H1 (cell line): ENCODE measurements around the gene DYNLRB1. TPM values are rescaled to one million over a fixed set of nuclear protein-coding genes. Genes with fewer than 3 reads are reported as not detected.

Experiments used
- CTCF ChIA-PET: fragments of 300-600 bp; sonication (Branson Sonifier 250); formaldehyde crosslinking; loops from one replicate; lab custom pipeline; 2021; ENCODE audit not compliant: partially characterized antibody; lab: Charles Lee
- POLR2A ChIA-PET: fragments of 300-600 bp; sonication (Branson Sonifier 250); formaldehyde crosslinking; loops from one replicate; lab custom pipeline; 2021; ENCODE audit warnings: inconsistent platforms; ENCODE audit not compliant: partially characterized antibody; lab: Charles Lee
- DNase-seq, 2 experiments: peaks; one replicate each; pipeline versions ENCODE4 v3.0.0 to v3.0.0-alpha.2; 2010 to 2022; ENCODE audit warnings: low spot score in 2 of 2, low read depth in 1 of 2, mixed read lengths in 1 of 2
- FAIRE-seq: peaks from 2 replicates; lab custom pipeline; 2011; peaks lifted over from hg19 to GRCh38; lab: Jason Lieb, UNC
- H2AFZ ChIP-seq: 2 replicates; pipeline ENCODE4 v1.8.1; 2012; ENCODE audit warnings: low read length, inconsistent platforms
- H2AK5ac ChIP-seq: 2 replicates; pipeline ENCODE4 v1.6.1; 2013; ENCODE audit warnings: low read depth, low read length
- H2BK120ac ChIP-seq: replicated peaks from 2 replicates; pipeline ENCODE3; 2013; ENCODE audit warnings: low read depth, low read length, inconsistent platforms
- H2BK12ac ChIP-seq: 2 replicates; pipeline ENCODE4 v1.6.1; 2013; ENCODE audit warnings: low read depth, low read length
- H2BK15ac ChIP-seq: 2 replicates; pipeline ENCODE4 v1.6.1; 2013; ENCODE audit warnings: low read length
- H2BK20ac ChIP-seq: 2 replicates; pipeline ENCODE4 v1.6.1; 2013; ENCODE audit warnings: low read length
- H2BK5ac ChIP-seq: 2 replicates; pipeline ENCODE4 v1.6.1; 2013; ENCODE audit warnings: low read depth, low read length
- H3K14ac ChIP-seq: 2 replicates; pipeline ENCODE4 v1.6.1; 2013; ENCODE audit warnings: inconsistent platforms; ENCODE audit not compliant: insufficient read length
- H3K18ac ChIP-seq: 2 replicates; pipeline ENCODE4 v1.6.1; 2013; ENCODE audit warnings: low read length; ENCODE audit errors: extremely low read depth
- H3K23ac ChIP-seq: 2 replicates; pipeline ENCODE4 v1.6.1; 2013; ENCODE audit warnings: inconsistent platforms; ENCODE audit not compliant: insufficient read length
- H3K23me2 ChIP-seq: 2 replicates; pipeline ENCODE4 v1.6.1; 2013; ENCODE audit warnings: low read depth, low read length
- H3K27ac ChIP-seq: 2 replicates; pipeline ENCODE4 v1.6.1; 2011; ENCODE audit warnings: low read depth, low read length, inconsistent platforms
- H3K27me3 ChIP-seq, 4 experiments: replicated peaks in 1 of 4; 1 replicate in 1 of 4; 2 replicates in 3 of 4; pipeline versions ENCODE4 v1.6.1 to v1.8.1; 2011 to 2013; ENCODE audit warnings: low read length in 3 of 4, mild to moderate bottlenecking in 3 of 4, inconsistent platforms in 2 of 4, mixed read lengths in 2 of 4, moderate library complexity in 1 of 4; ENCODE audit not compliant: control insufficient read depth in 3 of 4, insufficient read depth in 3 of 4; ENCODE audit errors: extremely low read depth in 1 of 4
- H3K36me3 ChIP-seq, 4 experiments: 2 replicates each; pipeline versions ENCODE4 v1.6.1 to v1.8.1; 2011 to 2013; ENCODE audit warnings: mild to moderate bottlenecking in 4 of 4, low read length in 3 of 4, moderate library complexity in 2 of 4, control low read depth in 1 of 4, inconsistent platforms in 1 of 4; ENCODE audit not compliant: insufficient read depth in 4 of 4, control insufficient read depth in 2 of 4
- H3K4ac ChIP-seq: replicated peaks from 2 replicates; pipeline ENCODE3; 2013; ENCODE audit warnings: low read length, low read depth, mixed read lengths, inconsistent platforms; ENCODE audit not compliant: insufficient read length
- H3K4me1 ChIP-seq, 4 experiments: replicated peaks in 1 of 4; 1 replicate in 1 of 4; 2 replicates in 3 of 4; pipeline versions ENCODE4 v1.6.1 to v1.8.1; 2011 to 2013; ENCODE audit warnings: low read length in 3 of 4, inconsistent platforms in 2 of 4, mixed read lengths in 1 of 4; ENCODE audit not compliant: insufficient read depth in 4 of 4, control insufficient read depth in 3 of 4
- H3K4me2 ChIP-seq, 2 experiments: 2 replicates each; pipeline versions ENCODE4 v1.6.1 to v1.8.1; 2011 to 2013; ENCODE audit warnings: low read depth in 2 of 2, low read length in 2 of 2, control low read depth in 1 of 2, inconsistent platforms in 1 of 2, mild to moderate bottlenecking in 1 of 2; ENCODE audit not compliant: insufficient read depth in 1 of 2
- H3K4me3 ChIP-seq, 4 experiments: fragments of 200-600, 300-600 bp in 1 of 4; sonication (generic), shearing (Covaris generic), sonication (Bioruptor Twin) in 1 of 4; 2 replicates each; pipeline versions ENCODE4 v1.5.1 to v1.8.1; 2011 to 2016; ENCODE audit warnings: low read length in 4 of 4, low read depth in 3 of 4, control low read depth in 2 of 4, inconsistent platforms in 2 of 4, mild to moderate bottlenecking in 2 of 4, mixed read lengths in 1 of 4, moderate library complexity in 1 of 4; ENCODE audit not compliant: insufficient read depth in 2 of 4; ENCODE audit errors: extremely low read depth in 1 of 4
- H3K56ac ChIP-seq: replicated peaks from 2 replicates; pipeline ENCODE3; 2013; ENCODE audit warnings: low read depth, mild to moderate bottlenecking, mixed read lengths, low read length, inconsistent platforms; ENCODE audit not compliant: insufficient read length
- H3K79me1 ChIP-seq: 2 replicates; pipeline ENCODE4 v1.6.1; 2013; ENCODE audit warnings: low read depth, low read length, control low read depth
- H3K79me2 ChIP-seq, 2 experiments: 2 replicates each; pipeline versions ENCODE4 v1.6.1 to v1.8.1; 2012 to 2013; ENCODE audit warnings: low read length in 2 of 2, mild to moderate bottlenecking in 2 of 2, inconsistent platforms in 1 of 2; ENCODE audit not compliant: insufficient read depth in 2 of 2, control insufficient read depth in 1 of 2
- H3K9ac ChIP-seq, 4 experiments: replicated peaks in 1 of 4; 1 replicate in 1 of 4; 2 replicates in 3 of 4; pipeline versions ENCODE4 v1.6.1 to v1.8.1; 2011 to 2013; ENCODE audit warnings: low read depth in 3 of 4, low read length in 3 of 4, control low read depth in 2 of 4, mild to moderate bottlenecking in 2 of 4, moderate library complexity in 2 of 4, inconsistent platforms in 1 of 4; ENCODE audit errors: extremely low read depth in 1 of 4
- H3K9me3 ChIP-seq, 2 experiments: 2 replicates each; pipeline versions ENCODE4 v1.6.1 to v1.8.1; 2012 to 2013; ENCODE audit warnings: mild to moderate bottlenecking in 2 of 2, moderate library complexity in 2 of 2, control low read depth in 1 of 2, inconsistent platforms in 1 of 2, low read depth in 1 of 2, low read length in 1 of 2, mixed read lengths in 1 of 2; ENCODE audit not compliant: insufficient read depth in 2 of 2
- H4K20me1 ChIP-seq, 2 experiments: replicated peaks in 1 of 2; 2 replicates each; pipeline versions ENCODE3 to v1.8.1; 2011 to 2013; ENCODE audit warnings: inconsistent platforms in 2 of 2, low read length in 2 of 2, mild to moderate bottlenecking in 1 of 2; ENCODE audit not compliant: insufficient read depth in 2 of 2, control insufficient read depth in 1 of 2
- H4K5ac ChIP-seq: 2 replicates; pipeline ENCODE4 v1.6.1; 2013; ENCODE audit warnings: low read length, low read depth, mixed read lengths, inconsistent platforms; ENCODE audit not compliant: insufficient read length
- H4K8ac ChIP-seq: 2 replicates; pipeline ENCODE4 v1.8.0; 2013; ENCODE audit warnings: mild to moderate bottlenecking, moderate library complexity, low read length, inconsistent platforms; ENCODE audit not compliant: insufficient read depth; ENCODE audit errors: extremely low read depth
- H4K91ac ChIP-seq: replicated peaks from 2 replicates; pipeline ENCODE3; 2013; ENCODE audit warnings: low read length, mixed read lengths, inconsistent platforms; ENCODE audit not compliant: insufficient read length
- CBX8 ChIP-seq: fragments of 300-800, 300-1000 bp; sonication (generic); IDR thresholded peaks from 2 replicates; pipeline ENCODE4 v1.7.1; 2016; ENCODE audit warnings: low read depth, low read length, borderline replicate concordance
- CEBPB ChIP-seq: IDR thresholded peaks from 2 replicates; pipeline ENCODE4 v1.6.1; 2012; ENCODE audit warnings: low read depth, low read length
- CHD1 ChIP-seq: IDR thresholded peaks from 2 replicates; pipeline ENCODE4 v1.6.1; 2012; ENCODE audit warnings: low read depth, low read length, improper control_type of control experiment
- CHD2 ChIP-seq: IDR thresholded peaks from 2 replicates; pipeline ENCODE4 v1.6.1; 2012; ENCODE audit warnings: low read length, improper control_type of control experiment
- GTF2F1 ChIP-seq: IDR thresholded peaks from 2 replicates; pipeline ENCODE4 v1.6.1; 2012; ENCODE audit warnings: low read depth, low read length, improper control_type of control experiment, borderline replicate concordance
- NANOG ChIP-seq: IDR thresholded peaks from 2 replicates; pipeline ENCODE4 v1.6.1; 2011; ENCODE audit warnings: low read length, low read depth, mild to moderate bottlenecking, inconsistent platforms; ENCODE audit not compliant: insufficient read depth, poor library complexity, severe bottlenecking
- RAD21 ChIP-seq, 2 experiments: IDR thresholded peaks in 1 of 2; conservative IDR thresholded peaks in 1 of 2; 2 replicates each; pipeline ENCODE4 v1.6.1; 2011; ENCODE audit warnings: low read depth in 2 of 2, low read length in 2 of 2, improper control_type of control experiment in 1 of 2, inconsistent platforms in 1 of 2, mild to moderate bottlenecking in 1 of 2, moderate library complexity in 1 of 2
- RXRA ChIP-seq: IDR thresholded peaks from 2 replicates; pipeline ENCODE4 v1.6.1; 2011; ENCODE audit warnings: low read depth, mild to moderate bottlenecking, low read length, moderate library complexity; ENCODE audit not compliant: insufficient read depth
- SP2 ChIP-seq: IDR thresholded peaks from 2 replicates; pipeline ENCODE4 v1.6.1; 2012; ENCODE audit warnings: mild to moderate bottlenecking, low read length, inconsistent platforms
- SP4 ChIP-seq: IDR thresholded peaks from 2 replicates; pipeline ENCODE4 v1.6.1; 2012; ENCODE audit warnings: low read length, inconsistent platforms
- SRF ChIP-seq: IDR thresholded peaks from 2 replicates; pipeline ENCODE4 v1.6.1; 2011; ENCODE audit warnings: mild to moderate bottlenecking, low read depth, low read length, moderate library complexity
- TAF1 ChIP-seq: IDR thresholded peaks from 2 replicates; pipeline ENCODE4 v1.6.1; 2011; ENCODE audit warnings: mild to moderate bottlenecking, low read depth, low read length
- TBP ChIP-seq: IDR thresholded peaks from 2 replicates; pipeline ENCODE4 v1.6.1; 2011; ENCODE audit warnings: low read depth, low read length, improper control_type of control experiment
- TEAD4 ChIP-seq: IDR thresholded peaks from 2 replicates; pipeline ENCODE4 v1.6.1; 2012; ENCODE audit warnings: low read depth, low read length, inconsistent platforms, mixed read lengths
- WGBS, 2 experiments: shearing (Covaris generic) in 1 of 2; methylation state at CpG; one replicate each; pipeline versions ENCODE4 v1.1.6 to v1.1.7; 2013 to 2015; ENCODE audit warnings: low lambda C conversion rate in 2 of 2, mixed read lengths in 2 of 2, inconsistent platforms in 1 of 2, low coverage in 1 of 2, missing lambda C conversion rate in 1 of 2; ENCODE audit not compliant: insufficient replicate concordance in 2 of 2, insufficient coverage in 1 of 2, insufficient read length in 1 of 2; ENCODE audit errors: extremely low coverage in 1 of 2, missing lambda C conversion rate in 1 of 2; 5-methylcytosine and 5-hydroxymethylcytosine counted together
- polyA plus RNA-seq, 7 experiments: library from polyadenylated mRNA; depleted of rRNA in 3 of 7; stranded (reverse) in 5 of 7; unstranded in 2 of 7; fragments of >200 nt in 5 of 7; fragments of 200-250 nt in 2 of 7; gene quantifications; 1 replicate in 5 of 7; 2 replicates in 1 of 7; 4 replicates in 1 of 7; pipeline versions ENCODE4 v1.2.1 to v1.2.3, GENCODE V29; 2011 to 2013; ENCODE audit warnings: missing spikeins in 2 of 7, mixed read lengths in 2 of 7
- total RNA-seq: library from RNA; stranded (reverse); fragmentation: NEBNext Ultra II Directional; extraction: Animal tissue kit (Norgen Biotek cat#: 25700); gene quantifications from 2 replicates; pipeline ENCODE4 v1.2.1, GENCODE V29; 2021

The DYNLRB1 gene
- total and polyA plus RNA-seq, 2 of the 8 experiments (the other 6 are each of a cell fraction or from before 2014, with no cell fraction given), result 109 to 214 TPM

DNA sequence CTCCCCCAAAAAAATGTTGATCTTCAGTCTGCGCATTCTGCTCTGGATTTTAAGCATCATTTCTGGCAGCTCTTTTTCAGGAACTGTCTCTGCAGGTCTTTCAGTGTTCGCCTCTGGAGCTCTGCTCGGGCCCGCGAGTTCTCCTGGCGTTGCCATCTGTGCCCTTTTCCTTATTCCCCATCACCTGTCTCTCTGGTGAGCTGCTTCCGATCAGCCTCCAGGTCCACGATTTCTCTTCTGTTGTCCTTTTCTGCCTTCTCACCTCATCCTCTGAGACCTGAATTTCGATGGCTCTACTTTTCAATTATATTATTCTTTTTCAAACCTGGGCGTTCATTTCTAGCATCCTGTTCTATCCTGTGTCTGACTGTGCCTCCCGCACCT lies 41.7 kb downstream of the DYNLRB1 start:
- no peak overlapping the region for H3K56ac ChIP-seq
- H3K27me3 ChIP-seq, result peaks cover 0 to 2% (median 0%) of the 10 kb centered on the region in 4 experiments; a peak in 1 of 7 replicates
- FAIRE-seq (no peak), DNase-seq (no peak)
- H3K36me3 ChIP-seq, result no peaks in the 10 kb centered on the region
- no peaks in the 10 kb centered on the region for H3K79me2 ChIP-seq
- no peaks in the 10 kb centered on the region; the same call in 1 of the 2 replicates for H3K79me1 ChIP-seq
- peak overlapping the region; percentile 91 for H4K8ac ChIP-seq
- H2AFZ ChIP-seq, result peak overlapping the region; percentile 84
- H3K18ac ChIP-seq, result no peak overlapping the region
- ChIA-PET POLR2A (interaction anchor here (0.6 to 3.2 kb wide), 7 partner anchors 11 to 285 kb away, joined by 3 to 8 read pairs (median 5); no protein-coding TSS in a partner anchor), CTCF (interaction anchor here (0.6 to 3.5 kb wide), 6 partner anchors 10 to 368 kb away, joined by 3 to 10 read pairs (median 4); no protein-coding TSS in a partner anchor)
- H2BK120ac ChIP-seq, result no peak overlapping the region
- peak overlapping the region; percentile 51 to 80 (median 56) for H3K4me3 ChIP-seq
- no peak overlapping the region for H4K5ac ChIP-seq
- H3K9me3 ChIP-seq, result no peaks in the 10 kb centered on the region
- no peak overlapping the region for H3K14ac ChIP-seq
- H3K9ac ChIP-seq, result peak overlapping the region in 3 of 4 experiments; percentile 35 to 46 (median 42); a peak in 3 of 7 replicates
- H3K4me1 ChIP-seq, result peaks cover 0 to 2% (median 0%) of the 10 kb centered on the region in 4 experiments; a peak in 1 of 7 replicates
- 0 out of 2 replicates have a peak overlapping the region, but pooled peaks have one; percentile 10 for H2BK5ac ChIP-seq
- no peak overlapping the region for H2BK15ac ChIP-seq
- peaks cover 3% of the 10 kb centered on the region; the same call in 1 of the 2 replicates for H3K23me2 ChIP-seq
- H4K20me1 ChIP-seq, result peaks cover 0 to 5% of the 10 kb centered on the region in 2 experiments
- TF ChIP-seq TBP (no peak), CEBPB (no peak), SP2 (no peak), SRF (no peak), NANOG (no peak), RAD21 (IDR thresholded peaks at IDR 0.05 in 1 of 2, conservative IDR thresholded peaks at IDR 0.05 in 1 of 2; ENCODE audit: low read depth in 2 of 2, low read length in 2 of 2) (no peak), CHD1 (no peak), GTF2F1 (no peak), RXRA (no peak), CHD2 (no peak), TEAD4 (no peak), TAF1 (no peak), CBX8 (no peak), SP4 (no peak)
- WGBS, 2 experiments, result 63% methylated on average over 11 of the region's 11 CpGs; no CpG with 5 or more reads in 1 of the 2 experiments
- no peak overlapping the region for H3K27ac ChIP-seq
- H3K4ac ChIP-seq, result no peak overlapping the region
- H2AK5ac ChIP-seq, result no peak overlapping the region
- no peak overlapping the region for H2BK20ac ChIP-seq
- peak overlapping the region; percentile 56 to 67 for H3K4me2 ChIP-seq
- H2BK12ac ChIP-seq, result no peak overlapping the region
- no peak overlapping the region for H4K91ac ChIP-seq
- no peak overlapping the region for H3K23ac ChIP-seq
